Daoy (cell line): ENCODE data around the gene TTC9C. TPM values are rescaled to one million over a fixed set of nuclear protein-coding genes. Genes with fewer than 3 reads are reported as not detected.
"Not testable (repeated sequence)": the region's sequence is repeated elsewhere in the genome, so short reads cannot be mapped to it uniquely, and the experiment has no call there.

Source experiments
- DNase-seq: peaks from one replicate; pipeline ENCODE4 v3.0.0-alpha.2; 2015; ENCODE audit warnings: low read depth
- total RNA-seq: library from RNA; depleted of rRNA; stranded (reverse); fragments of >200 nt; shearing (Covaris generic); gene quantifications from 2 replicates; pipeline ENCODE4 v1.2.3, GENCODE V29; 2014; rRNA removed

Gene TTC9C
- total RNA-seq, result 36.7 and 51.0 TPM in 2 replicates

GRCh38 chr11:62728171-62728988, at the start of gene TTC9C:
TSS of gene TTC9C (plus strand) at chr11:62728486. CDS start at chr11:62728849, 363 bp downstream.
- peak; percentile 90 for DNase-seq

- DNase-seq, result peak; percentile 91
Measured at GRCh38 chr11:62678770-62679696, 49.3 kb upstream of the TTC9C start, which contains the start of gene UBXN1. TSS of gene UBXN1 (minus strand) at chr11:62679073. CDS start at chr11:62678923, 150 bp downstream.

GRCh38 chr11:62680825-62681240, 47.5 kb upstream of the TTC9C start:
- peak; percentile 64 for DNase-seq

- no peak for DNase-seq
Measured at GRCh38 chr11:62682518-62682917, 45.8 kb upstream of the TTC9C start.

GRCh38 chr11:62687508-62688396, 40.5 kb upstream of the TTC9C start:
- DNase-seq, result no peak

- DNase-seq, result no peak
Measured at GRCh38 chr11:62688491-62688890, 39.8 kb upstream of the TTC9C start.

- DNase-seq, result no peak
Measured at GRCh38 chr11:62689421-62690183, 38.7 kb upstream of the TTC9C start, which contains the start of gene LRRN4CL. TSS of gene LRRN4CL (minus strand) at chr11:62689530. CDS start at chr11:62688508, 1,022 bp downstream.

GRCh38 chr11:62693624-62694023, 34.7 kb upstream of the TTC9C start:
- not testable (repeated sequence) for DNase-seq

DNA sequence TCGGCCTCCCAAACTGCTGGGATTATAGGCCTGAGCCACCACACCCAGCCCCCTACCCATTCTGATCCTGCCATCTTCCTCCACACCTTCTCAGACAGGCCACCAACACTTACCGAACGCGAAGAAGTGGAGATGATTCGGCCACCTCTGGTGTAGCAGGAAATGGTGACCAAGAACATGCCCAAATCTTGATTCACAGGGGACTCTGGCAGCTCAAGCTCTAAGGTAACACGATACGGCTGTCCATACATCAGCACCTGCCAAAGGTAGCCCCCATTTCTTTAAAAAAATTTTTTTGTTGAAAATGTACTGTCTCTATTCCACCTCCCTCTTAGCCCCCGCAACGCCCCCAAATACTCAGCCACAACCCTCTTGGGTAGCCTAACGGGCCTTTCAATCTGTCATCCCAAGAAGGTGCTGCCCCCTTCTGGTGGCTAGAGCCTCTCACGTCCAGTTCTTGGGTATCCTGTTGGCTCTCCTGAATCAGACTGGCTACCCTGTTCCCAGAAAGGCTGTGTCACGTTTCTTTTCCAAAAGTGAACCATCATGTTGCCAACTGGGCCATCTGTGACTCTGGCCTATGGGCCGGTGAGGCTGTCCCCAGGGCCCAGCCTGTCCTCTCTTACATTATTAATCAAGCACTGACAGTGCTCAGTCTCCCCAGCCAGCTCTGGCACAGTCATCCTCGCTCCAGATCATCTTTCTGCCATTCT, 33.7 kb upstream of the TTC9C start:
- peak; percentile 78 for DNase-seq

DNA sequence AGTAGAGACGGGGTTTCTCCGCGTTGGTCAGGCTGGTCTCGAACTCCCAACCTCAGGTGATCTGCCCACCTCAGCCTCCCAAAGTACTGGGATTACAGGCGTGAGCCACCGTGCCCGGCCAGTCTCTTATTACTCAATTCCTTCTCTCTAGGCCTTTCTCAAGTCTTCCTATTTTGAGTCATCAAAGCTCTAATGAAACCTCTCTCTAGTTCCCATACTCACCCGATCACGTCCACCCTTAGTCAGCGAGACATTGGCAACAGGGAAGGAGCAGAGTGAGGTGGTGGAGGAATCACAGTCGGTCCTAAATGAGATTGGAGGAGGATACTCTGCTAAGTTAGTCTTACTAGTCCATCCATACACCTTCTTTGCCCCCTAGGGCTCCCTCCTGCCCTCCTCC, 26.0 kb upstream of the TTC9C start:
- DNase-seq, result no peak

DNA sequence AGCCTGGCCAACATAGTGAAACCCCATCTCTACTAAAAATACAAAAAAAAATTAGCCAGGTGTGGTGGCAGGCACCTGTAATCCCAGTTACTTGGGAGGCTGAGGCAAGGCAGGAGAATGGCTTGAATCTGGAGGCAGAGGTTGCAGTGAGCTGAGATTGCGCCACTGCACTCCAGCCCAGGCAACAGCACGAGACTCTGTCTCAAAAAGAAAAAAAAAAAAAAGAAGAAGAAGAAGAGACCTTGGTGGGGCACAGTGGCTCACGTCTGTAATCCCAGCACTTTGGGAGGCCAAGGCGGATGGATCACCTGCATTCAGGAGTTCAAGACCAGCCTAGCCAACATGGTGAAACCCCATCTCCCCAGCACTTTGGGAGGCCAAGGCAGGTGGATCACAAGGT, 24.4 kb upstream of the TTC9C start:
- DNase-seq, result not testable (repeated sequence)

DNA sequence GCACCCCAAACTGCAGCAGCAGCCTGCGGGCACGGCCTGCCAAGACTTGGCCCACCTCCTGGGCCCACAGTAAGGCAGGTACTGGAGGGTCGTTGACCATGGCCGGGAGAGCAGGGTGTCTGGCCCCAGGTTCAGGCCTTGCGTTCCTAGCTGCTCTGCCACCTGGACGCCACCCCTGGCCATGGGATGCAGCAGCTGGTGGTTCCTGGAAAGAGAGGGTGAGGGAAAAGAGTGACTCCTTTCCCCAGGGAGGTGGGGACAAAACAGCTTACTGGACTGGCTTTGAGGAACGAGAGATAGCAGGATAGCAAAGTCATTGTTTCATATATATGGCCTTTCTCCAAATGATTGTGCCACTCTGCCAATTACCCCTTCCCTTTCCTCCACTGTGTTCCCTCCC, 22.9 kb upstream of the TTC9C start:
- no peak for DNase-seq

DNA sequence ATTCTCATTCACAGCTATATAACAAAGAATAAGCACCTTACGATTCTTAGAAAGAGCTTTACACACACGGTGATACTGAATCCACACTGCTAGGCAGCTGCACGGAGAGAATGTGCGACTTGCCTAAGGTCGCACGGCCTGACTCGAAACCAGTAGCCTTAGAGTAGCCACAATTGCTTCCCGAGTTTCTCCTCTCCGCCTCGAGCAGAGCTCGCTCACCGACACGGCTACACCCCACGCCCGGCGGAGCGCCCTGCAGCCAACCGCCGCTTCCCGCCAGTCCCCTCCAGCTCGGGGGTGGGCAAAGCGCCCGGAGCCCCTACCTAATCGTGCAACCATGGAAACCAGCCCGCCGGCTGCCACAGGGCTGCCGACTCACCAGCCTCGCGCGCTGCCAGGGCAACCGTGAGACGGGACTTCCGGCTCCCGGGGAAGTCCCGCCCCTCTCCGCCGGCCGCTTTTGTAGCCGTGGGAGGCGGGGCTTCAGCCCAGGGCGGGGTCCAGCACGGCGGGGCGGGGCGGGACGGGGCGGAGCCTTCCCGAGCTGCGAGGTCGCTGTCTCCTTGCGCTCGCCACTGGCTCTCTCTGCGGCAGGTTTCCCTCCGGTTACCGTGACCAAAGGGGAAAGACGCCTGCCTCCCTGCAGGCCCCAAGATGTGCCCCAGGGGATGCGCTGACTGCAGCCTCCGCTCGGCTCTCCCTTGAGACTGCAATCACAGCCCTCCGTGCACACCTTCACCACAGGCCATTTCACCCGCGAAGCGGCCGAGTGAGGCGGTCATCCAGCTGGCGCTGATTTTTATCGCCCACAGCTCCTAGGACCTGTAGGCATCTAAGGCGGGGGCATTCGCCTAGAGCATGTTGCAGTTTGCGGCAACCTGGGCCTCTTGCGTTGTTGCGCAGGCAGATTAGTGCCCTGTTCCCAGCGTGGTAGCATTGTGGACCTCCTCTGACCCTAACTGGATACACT, 22.1 kb upstream of the TTC9C start:
- peak; percentile 97 for DNase-seq

- no peak for DNase-seq
Measured at GRCh38 chr11:62706850-62707247, 21.4 kb upstream of the TTC9C start.

DNA sequence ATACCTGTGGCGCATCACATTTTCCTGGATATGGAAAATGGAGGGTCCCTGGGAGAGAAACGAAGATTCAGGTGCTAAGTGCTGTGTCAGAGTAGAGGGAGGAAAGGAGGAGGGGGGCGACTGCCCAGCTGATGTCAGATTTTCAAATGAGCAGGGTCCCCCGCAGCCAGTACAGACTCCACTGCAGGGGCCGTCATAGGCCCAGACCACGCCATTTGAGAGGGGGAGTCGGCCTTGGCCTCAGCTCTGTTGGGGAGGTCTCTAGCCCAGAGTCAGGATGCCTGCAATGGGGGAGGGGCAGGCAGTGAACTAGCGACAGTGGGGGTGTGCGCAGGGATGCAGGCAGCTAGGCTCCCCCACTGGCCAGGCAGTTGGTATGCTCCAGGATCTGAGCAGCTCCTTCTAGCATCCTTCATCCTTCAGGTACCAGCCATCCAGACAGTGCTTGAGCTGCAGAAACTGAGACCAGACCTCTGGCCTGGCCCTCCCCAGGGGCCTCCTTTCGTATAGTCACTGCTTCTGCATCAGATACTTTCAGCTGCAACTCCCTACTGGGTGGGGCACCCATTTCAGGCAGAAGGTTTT, 20.9 kb upstream of the TTC9C start, which contains the start of the genes BSCL2 and GNG3:
Gene BSCL2, minus strand, starts transcription at position 148 of the 585 bp plus-strand sequence. CDS start 229 bp downstream, outside the sequence.
Gene GNG3, plus strand, starts transcription at position 400 of the 585 bp plus-strand sequence. CDS start 620 bp downstream, outside the sequence.
- no peak for DNase-seq

DNA sequence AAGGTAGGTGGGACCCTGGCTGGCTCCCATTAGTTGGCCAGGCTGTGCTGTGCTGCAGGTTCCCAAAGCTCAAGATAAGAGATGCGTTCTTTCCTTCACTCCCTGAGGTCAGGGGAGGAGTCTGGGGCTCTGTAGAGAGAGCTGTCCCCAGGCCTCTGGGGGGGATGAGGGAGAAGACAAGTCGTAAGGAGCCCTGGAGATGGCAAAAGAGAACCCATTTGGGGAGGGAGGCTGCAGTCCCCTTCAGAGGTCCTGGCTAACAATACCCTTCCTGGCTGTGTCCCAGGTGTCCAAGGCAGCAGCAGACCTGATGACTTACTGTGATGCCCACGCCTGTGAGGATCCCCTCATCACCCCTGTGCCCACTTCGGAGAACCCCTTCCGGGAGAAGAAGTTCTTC, 19.9 kb upstream of the TTC9C start:
- no peak for DNase-seq

DNA sequence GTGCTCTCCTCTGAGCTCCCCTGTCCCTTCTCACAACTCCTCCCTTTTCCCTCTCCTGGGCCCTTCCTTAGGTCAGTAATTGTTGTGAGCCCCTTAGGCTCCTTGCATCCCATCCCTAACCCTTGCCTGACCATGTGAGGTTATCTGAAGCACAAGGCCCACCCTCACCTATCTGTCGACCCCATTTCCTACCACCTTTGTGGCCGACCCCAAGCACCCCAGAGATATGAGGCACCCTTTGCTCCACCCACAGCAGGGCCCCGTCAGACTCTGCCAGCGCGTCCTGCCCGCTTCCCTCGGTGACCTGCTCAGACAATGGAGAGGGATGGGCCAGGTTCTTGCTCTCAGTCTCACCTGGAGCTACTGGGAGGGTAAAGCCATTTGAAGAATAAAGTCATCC, 19.5 kb upstream of the TTC9C start:
- DNase-seq, result no peak
